NCI-H524 treated with DMSO at 0.1 percent for 48 hours (cell line): ENCODE data around the gene DEDD.

ENCODE experiments used
- DNase-seq: peaks from one replicate; lab custom pipeline; 2025; lab: John Stamatoyannopoulos, UW

DEDD gene

GRCh38 chr1:161073474-161074121 lies 58.9 kb downstream of the DEDD start:
- DNase-seq, result no peak

- DNase-seq, result no peak
Observed at GRCh38 chr1:161072751-161073449, 59.6 kb downstream of the DEDD start.

GRCh38 chr1:161071886-161072371 lies 60.5 kb downstream of the DEDD start:
- no peak for DNase-seq
